HG03378 (cell line): ENCODE results near the gene MED6.
A peak's percentile ranks its signal among the peaks of the same experiment; 100 is the strongest.

Experiments
- ATAC-seq: cut with Tn5 transposase; IDR thresholded peaks from one replicate; pipeline ENCODE4 v1.9.1; 2021; ENCODE audit warnings: mild to moderate bottlenecking, moderate library complexity; ENCODE audit not compliant: unreplicated experiment

MED6 gene, protein sequence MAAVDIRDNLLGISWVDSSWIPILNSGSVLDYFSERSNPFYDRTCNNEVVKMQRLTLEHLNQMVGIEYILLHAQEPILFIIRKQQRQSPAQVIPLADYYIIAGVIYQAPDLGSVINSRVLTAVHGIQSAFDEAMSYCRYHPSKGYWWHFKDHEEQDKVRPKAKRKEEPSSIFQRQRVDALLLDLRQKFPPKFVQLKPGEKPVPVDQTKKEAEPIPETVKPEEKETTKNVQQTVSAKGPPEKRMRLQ

DNA sequence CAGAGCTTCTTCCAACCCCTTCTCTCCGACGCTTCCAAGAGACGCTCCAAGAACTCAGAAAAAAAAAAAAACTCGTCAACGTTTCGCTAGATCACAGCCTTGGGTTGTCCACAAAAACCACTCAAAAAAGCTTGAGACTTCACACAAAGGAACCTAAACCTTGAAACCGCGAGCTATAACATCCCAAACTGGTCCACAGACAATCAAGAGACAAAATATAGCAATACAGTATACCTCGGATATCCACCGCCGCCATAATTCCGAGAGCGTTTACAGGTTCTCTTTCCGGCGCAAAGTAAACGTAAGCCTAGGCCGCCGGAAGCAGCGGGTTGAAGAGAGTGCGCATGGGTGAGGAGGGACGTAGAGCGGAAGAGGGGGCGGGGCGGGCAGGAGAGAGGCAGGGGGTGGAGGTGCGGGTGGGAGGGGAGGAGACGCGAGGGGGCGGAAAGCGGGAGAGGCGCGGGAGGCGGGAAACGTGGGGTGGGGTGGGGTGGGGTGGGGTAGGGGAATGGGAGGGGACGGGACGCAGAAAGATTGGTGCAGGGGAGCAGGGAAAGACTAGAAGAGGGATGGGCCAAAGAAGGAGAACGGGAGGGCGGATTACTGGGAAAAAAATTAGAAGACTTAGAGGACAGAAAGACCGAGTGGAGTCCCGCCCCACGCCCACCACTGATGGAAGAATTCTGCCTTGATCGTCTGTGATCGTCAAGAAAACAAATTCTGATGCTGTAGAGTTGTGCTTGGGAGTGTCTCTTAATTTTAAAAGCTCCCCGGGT is at the start of gene MED6:
Gene MED6, minus strand, starts transcription at position 274 of the 776 bp plus-strand sequence. Its CDS starts 18 bp downstream, at position 256.
- no peak for ATAC-seq

DNA sequence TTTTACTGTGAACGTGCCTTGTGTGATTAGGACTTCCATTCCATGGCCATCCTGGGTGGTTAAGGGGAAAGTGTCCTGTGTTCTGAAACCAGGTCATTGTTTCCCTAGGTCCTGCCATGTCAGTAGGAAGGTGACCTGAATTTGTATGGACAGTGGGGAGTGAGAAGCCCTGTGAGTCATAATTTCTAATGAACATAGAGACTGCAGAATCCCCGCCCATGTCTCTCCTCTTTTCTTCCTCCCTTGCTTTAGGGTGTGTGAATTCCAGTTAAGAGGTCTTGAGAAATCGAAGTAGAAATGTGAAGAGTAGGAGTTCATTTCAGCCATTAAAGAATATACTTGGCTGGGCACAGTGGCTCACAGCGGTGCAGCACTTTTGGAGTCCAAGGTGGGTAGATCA is 49.3 kb upstream of the MED6 start:
- no peak for ATAC-seq

DNA sequence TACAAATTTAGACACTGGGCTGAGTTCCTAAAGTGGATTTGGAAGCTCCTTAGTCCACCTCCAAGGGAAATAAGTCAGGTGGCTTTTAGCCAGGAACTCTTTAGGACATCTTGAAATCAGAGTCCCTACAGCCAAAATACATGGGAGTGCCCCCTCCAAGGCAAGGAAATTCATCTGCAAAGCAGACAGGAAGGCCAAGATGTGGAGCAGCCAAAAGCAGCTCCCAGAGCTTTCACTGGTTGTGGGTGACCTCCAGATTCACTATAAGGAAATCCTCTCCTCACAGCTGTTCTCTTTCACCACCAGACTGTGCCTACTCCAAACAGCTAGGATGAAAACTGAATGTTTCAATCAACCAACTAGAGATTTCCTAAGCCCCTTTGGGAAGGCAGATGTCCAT is 47.9 kb upstream of the MED6 start:
- ATAC-seq: no peak

DNA sequence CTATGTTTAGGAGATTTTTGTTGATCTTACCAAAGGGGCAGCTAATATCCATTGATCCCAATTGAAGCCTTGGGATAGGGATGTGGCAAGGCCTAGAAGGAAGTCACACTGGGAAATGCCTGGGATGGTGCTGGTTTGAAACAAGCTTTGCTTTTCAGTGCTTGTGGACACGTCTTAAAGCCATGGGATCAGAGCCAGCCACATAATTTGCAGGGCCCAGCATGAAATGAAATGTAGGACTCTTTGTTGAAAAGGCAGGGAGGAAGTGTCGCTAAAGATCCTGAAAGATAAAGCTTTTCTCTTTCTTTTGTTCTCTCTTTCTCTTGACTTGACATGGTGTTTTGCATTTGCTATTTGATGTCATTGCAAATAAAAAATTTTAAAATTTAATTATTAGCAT is 46.2 kb upstream of the MED6 start:
- ATAC-seq: no peak

DNA sequence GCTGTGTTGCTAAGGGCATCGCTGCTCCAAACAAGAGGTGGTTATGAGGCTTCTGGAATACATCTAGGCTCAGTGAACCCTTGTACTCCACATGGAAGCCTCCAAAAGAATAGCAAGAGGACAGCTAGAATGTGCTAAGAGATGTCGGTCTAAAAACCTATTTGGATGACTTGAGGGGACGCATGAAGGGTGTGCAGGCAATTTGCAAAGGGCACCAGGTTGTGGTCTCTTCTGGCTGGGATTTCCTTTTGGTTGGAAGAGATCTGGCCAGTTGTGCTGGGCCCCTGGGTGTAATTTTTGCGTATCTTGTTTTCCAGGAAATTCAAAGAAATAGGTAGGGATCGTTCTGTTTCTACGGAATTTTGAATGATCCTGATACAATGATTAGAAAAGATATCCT is 45.4 kb upstream of the MED6 start:
- no peak for ATAC-seq

DNA sequence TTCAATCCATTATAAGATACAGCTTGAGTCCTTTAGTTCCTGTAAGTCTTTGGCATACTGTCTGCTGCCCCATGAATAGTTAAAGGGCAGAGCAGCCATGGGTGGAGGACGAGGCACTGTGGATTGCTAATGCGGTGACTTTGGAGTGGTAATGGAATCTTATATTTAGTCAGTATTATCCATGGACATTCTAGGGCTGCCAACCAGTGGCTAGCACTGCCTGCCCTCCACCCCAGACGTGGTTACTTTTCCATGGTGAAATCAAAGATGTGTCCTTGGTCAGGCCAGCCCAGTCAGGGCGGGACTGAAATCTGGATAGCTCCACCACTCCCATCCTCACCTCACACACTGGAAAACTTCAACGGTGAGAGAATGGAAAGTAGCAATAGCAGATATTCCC is 43.5 kb upstream of the MED6 start:
- no peak for ATAC-seq

DNA sequence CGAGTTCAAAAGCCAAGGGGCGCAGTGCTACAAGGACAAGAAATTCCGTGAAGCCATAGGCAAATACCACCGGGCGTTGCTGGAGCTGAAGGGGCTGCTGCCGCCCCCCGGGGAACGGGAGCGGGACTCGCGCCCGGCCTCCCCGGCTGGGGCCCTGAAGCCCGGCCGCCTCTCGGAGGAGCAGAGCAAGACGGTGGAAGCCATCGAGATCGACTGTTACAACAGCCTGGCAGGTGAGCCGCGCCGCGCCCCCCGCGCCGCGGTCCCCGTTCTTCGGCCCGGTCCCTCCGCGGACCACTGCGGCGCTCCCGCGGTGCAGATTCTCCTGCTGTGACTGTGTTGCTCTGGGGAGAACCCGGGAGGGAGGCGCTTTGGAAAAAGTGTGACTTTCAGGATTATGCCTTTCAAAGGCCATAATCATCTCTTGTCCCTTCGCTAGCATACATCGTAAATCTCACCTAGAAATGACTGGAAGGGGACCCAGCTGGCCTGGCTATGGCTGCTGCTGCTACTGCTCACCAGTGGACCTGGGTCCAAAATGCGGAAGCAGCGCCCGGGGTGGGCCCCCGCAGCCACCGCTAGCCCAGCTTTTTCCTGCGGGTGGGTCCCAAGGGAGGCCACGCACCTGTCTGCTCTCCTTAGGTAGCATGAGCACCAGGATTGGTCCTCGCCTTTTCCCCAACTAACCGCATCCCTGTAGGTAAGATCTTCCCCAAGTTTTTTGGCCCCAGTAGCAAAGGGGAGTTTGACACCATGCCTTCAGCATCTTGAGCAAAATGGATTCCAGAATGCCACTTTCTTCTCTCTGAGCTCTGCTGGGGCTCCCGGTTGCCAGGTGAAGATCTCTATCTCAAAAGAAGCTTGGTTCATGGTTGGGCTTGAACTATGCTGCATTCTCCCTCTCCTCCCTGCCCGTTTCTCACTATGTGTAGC is 42.1 kb upstream of the MED6 start:
- ATAC-seq: no peak

DNA sequence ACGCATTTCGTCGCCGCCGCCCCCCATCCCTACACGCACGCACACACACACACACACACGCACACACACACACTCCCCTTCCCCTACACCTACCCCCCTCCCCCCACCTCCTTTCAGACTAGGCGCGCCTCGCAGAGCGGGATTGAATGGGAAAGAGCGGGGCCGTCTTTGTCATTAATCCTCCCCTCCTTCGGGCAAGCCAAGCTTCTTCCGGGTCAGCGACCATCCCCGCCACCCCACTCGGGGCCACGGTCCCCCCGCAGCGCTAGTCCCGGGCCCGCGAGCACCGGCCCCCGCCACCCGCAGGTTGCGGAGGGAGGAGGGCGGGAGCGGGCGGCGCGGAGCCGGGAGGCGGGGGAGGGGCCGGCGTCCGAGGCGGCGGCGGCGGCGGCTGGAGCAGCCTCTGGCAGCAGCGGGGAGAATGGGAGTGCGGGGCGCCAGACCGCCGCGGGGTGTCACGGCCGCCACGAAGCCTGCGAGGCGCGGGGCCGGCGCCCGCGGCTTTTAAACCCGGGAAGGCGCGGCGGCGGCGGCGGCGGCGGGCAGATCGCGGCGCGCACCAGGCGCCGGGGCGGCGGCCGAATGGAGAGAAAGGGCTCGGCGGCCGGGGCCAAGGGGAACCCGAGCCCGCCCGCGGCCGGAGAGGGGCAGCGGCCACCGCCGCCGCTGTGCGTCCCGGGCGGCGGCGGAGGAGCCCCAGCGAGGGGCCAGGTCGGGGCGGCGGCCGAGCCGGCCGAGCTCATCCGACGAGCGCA is 41.3 kb upstream of the MED6 start, which contains the start of gene TTC9:
Gene TTC9, plus strand, starts transcription at position 369 of the 755 bp plus-strand sequence. Its CDS starts 214 bp downstream, at position 583.
- no peak for ATAC-seq

DNA sequence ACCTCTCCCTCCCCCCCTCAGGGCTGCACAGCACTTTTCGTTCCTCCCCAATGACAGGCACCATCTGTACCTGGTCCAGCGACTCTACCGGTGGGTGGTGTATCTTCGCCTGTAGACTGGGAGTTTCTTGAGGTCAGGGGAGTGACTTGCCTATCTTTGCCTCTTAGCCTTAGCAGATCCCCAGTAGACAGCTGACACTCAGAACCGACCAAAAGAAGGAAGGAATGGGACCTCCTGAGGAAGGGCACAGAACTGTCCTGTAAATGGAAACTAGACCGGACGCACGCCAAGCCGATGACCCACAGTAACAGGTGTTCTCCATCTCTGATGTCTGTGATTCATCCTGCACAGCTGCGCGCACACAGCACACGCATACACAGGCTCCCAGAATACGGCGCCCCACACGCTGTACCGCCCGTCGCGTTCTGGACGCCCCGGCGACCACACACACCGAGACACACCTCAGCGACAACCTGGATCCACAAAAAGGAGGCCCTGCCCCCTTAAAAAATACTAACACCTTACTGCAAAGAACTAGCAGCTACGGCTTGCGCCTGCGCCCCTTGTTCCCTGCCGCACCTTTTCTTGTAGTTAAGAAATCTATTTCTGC is 40.6 kb upstream of the MED6 start:
- ATAC-seq: peak; percentile 53

DNA sequence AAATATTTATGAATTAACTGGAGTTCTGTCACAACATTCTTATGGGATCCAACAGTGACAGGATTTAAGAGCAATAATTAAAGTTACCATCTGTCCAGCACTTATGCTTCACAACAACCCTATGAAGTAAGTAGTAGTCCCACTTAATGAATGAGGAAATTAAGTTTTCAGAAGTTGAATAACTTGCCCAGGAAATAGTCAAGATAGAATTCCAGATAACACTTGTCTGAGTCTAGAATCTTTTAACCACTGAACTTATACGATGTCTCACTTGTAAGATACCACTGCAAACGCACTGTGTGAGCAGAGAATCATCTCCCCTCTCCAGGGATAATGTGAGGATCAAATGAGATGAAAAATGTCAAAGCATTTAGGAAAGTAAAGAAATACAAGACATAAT is 38.0 kb upstream of the MED6 start:
- ATAC-seq: no peak

DNA sequence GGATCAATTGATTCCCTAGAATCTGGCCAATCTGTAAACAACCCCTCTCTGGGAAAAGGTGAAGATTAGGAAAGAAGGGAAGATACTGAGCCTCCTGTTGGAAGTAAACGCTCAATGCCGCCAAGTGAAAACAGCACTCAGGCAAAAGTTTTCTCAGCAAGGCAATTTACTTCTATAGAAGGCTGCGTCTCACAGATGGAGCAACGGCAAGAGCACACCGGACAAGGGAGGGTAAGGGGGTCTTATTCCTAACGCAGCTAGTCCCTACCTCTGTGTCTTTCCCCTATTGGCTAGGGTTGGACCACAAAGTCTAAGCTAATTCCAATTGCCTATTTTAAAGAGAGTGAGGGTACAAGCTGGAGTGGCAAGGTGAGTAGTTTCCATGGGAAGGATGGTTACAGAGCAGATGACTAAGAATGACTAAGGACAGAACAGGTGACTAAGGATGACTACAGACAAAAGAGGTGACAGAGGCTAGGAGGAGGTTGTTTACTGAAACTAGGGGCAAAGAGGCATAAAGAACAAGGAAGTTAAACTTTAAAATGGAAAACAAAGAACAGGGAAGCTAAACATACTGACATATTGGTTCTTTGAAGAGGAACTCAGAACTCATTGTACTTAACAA is 35.6 kb upstream of the MED6 start:
- no peak for ATAC-seq

DNA sequence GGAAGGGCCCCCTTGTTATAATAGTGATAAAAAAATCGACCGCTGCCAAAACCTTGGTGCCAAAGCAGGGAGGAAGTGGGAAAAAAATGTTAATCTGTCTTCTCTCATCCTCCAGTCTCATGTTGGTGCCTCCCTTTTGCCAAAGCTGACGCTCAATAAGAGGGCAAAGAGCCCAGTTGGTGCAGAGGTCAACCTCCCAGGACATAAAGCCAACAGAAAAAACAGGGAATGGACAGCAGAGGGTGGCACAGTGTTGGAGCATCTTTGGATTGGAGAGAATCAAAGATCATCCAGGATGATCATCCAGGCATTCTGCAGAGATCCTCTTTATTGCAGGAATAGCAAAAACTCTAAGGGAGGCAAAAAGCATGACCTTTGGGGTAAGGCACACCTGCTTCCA is 31.5 kb upstream of the MED6 start:
- ATAC-seq: no peak

DNA sequence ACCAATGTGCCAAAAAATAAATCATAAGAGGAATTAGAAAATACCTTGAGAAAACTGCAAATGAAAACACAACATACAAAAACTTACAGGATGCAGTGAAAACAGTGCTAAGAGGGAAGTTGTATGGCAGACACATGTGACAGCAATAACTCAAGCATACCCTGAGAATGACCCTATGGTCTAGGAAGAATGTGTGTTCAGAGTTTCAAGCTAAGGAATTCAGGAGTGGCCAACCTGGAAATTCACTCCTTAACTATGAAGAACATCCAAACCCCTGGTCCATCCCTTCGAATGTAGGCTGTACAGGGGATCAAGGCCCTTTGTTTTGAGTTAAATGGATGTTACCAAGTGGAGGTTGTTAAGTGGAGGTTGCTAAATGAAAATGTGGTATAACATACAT is 24.5 kb upstream of the MED6 start:
- ATAC-seq: no peak

DNA sequence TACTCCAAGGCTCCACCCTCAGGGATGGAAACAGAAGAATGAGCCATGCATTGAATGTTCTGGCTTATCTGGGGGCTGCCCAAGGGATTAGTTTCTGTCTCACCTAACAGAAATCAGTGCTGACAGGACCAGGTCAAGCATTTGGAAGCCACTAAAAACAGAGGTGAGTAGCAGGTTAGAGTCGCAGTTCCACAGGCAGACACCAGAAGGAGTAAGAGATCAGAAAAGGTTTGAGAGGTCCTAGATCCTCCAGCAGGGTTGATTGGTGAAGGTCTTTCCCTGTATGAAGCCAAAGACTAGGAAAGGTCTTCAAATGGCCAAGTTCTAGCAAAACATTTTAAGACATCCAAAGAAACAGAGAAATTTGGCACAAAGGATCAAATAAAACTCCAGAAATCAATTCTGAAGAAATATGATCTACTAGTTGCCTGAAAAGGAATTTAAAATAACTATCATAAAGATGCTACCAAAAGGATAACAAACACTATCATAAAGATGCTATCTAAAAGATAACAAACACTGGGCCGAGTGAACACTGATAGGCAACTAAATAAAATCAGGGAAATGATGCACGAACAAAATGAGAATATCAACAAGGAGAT is 21.8 kb upstream of the MED6 start:
- no peak for ATAC-seq

DNA sequence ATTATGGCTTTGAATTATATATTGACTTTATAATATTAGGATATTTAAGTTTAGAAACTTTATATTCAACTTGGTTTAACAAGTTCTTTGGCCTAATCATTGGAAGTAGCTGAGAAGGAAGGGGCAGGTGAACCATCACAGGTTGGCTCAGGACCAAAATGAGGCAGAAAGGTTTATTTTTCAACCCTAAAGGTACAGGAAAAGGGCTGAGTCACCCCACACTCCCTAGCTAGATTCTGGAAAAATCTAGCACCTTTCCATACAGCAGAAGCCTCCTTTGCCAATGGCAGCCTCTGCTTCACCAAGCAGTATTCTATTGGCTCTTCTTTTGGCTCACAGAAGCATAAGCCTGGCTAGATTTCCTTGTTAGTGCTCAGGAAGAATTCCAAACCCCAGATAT is 19.3 kb upstream of the MED6 start:
- ATAC-seq: no peak

DNA sequence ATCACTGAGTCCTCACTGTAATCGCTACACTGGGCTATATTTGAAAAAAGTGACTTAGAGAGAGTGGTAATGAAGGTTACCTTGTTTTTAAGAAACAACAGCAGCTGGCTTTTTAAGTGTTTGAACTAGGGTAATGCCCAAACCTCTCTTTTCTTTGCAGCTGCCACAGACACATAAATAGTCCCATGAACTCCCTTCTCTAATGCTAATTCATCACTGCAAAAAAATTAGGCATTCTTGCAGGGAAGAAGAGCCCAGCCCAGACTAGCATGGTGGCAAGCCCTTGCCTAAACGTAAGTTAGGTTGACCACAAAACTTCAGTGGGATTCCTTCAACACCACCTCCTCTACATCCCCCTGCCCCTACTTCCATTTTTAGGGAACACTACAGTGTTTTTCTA is 17.9 kb upstream of the MED6 start:
- no peak for ATAC-seq

DNA sequence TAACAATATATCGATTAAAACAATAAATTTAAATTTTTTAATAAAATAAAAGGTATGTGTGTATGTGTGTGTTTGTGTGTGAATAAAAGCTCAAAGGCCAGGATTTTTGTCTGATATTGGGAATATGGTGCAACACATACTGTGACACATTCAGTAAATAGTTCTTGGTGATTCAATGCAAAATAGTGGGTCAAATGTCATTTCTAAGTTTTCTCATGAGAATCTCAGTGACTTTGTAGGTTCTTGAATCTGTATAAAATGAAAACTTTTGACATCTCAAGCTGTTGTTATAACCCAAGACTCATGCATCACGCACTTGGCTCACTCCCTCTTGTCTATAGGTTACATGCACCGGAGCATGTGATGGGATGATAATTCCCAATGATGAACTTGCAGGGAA is 16.2 kb upstream of the MED6 start:
- ATAC-seq: no peak

DNA sequence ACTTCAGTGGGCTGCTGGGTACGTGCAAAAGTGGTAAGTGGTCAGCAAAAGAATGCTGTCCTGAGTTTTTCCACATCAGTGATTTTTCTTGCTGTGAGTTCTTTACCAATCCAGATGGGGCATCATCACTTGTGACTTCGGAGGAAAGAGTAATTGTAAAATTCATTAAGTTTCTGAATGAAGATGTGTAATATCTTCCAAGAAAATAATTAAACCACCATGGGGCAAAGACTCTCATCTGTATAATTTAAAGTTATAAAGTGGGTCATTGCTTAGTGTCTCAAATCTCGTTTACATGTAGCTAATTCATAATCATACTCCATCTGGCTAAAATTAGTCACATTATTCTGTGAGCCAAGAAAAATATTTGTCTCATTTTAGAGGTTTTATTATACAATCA is 10.8 kb upstream of the MED6 start:
- ATAC-seq: no peak

DNA sequence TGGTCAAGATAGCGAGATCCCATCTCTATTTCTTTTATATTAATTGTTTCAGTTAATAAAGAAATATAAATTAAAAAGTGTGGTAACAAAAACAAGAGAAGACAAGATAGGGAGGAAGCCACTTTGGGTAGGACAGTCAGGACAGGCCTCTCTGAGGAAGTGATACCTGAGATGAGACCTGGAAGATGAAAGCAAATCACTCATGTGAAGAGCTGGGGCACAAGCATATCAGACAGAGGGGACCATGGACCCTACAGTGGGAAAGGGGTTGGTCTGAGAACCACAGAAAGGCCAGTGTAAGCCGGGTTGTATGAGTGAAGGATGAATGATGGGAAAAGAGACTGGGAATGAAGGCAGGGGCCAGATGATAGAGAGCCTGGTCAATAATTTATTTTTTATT is 1.8 kb upstream of the MED6 start:
- peak; percentile 47 for ATAC-seq
